ENCODE results near the gene PARL.
"Not testable (repeated sequence)": the region's sequence is repeated elsewhere in the genome, so short reads cannot be mapped to it uniquely, and the experiment has no call there.

DNA sequence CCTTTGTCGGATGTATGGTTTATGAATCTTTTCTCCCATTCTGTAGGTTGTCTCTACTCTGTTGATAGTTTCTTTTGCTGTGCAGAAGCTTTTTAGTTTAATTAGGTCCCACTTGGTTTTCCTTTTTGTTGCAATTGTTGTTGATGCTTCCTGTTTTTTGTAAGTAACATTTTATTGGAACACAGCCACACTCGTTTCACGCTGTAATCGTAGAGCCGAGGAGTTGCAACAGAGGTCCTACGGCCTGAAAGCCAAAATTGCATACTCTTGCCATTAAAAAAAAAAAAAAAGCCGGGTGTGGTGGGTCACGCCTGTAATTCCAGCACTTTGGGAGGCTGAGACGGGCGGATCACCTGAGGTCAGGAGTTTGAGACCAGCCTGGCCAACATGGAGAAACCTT, 100.2 kb downstream of the PARL start:
- TF ChIP-seq, protein P1, sequence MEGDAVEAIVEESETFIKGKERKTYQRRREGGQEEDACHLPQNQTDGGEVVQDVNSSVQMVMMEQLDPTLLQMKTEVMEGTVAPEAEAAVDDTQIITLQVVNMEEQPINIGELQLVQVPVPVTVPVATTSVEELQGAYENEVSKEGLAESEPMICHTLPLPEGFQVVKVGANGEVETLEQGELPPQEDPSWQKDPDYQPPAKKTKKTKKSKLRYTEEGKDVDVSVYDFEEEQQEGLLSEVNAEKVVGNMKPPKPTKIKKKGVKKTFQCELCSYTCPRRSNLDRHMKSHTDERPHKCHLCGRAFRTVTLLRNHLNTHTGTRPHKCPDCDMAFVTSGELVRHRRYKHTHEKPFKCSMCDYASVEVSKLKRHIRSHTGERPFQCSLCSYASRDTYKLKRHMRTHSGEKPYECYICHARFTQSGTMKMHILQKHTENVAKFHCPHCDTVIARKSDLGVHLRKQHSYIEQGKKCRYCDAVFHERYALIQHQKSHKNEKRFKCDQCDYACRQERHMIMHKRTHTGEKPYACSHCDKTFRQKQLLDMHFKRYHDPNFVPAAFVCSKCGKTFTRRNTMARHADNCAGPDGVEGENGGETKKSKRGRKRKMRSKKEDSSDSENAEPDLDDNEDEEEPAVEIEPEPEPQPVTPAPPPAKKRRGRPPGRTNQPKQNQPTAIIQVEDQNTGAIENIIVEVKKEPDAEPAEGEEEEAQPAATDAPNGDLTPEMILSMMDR (conservative IDR thresholded peaks at IDR 0.05 in 1 of 2, IDR thresholded peaks at IDR 0.05 in 1 of 2; ENCODE audit: extremely low read depth in 1 of 2, insufficient read depth in 1 of 2, low read depth in 1 of 2, low read length in 2 of 2) = not testable (repeated sequence)
- TF ChIP-seq EZH2 (IDR thresholded peaks at IDR 0.05; ENCODE audit: borderline replicate concordance, low read length) = not testable (repeated sequence)

Measured in mammary epithelial cell (primary cell).